NCI-H2107 (cell line): ENCODE results near the gene PSMG4.

Experiments
- DNase-seq: peaks from one replicate; lab custom pipeline; 2025; lab: John Stamatoyannopoulos, UW

The PSMG4 gene

GRCh38 chr6:3258720-3259490 is at the start of gene PSMG4:
Gene PSMG4, plus strand, starts transcription at chr6:3258947. Its CDS starts 76 bp downstream, at chr6:3259023.
- DNase-seq = peak; percentile 71

- DNase-seq = peak; percentile 77
These were observed 49.4 kb upstream of the PSMG4 start for GRCh38 chr6:3209114-3210023.

- no peak for DNase-seq
These were observed 48.6 kb upstream of the PSMG4 start for GRCh38 chr6:3210024-3210610.

- no peak for DNase-seq
These were observed 47.1 kb upstream of the PSMG4 start for GRCh38 chr6:3211681-3212080.

- no peak for DNase-seq
These were observed 46.5 kb upstream of the PSMG4 start for GRCh38 chr6:3212261-3212660.

GRCh38 chr6:3213334-3213695 is 45.4 kb upstream of the PSMG4 start:
- DNase-seq = no peak

- DNase-seq = no peak
These were observed 43.8 kb upstream of the PSMG4 start for GRCh38 chr6:3214898-3215297.

GRCh38 chr6:3217286-3217685 is 41.5 kb upstream of the PSMG4 start:
- no peak for DNase-seq

- no peak for DNase-seq
These were observed 40.5 kb upstream of the PSMG4 start for GRCh38 chr6:3218266-3218665.

- no peak for DNase-seq
These were observed 38.4 kb upstream of the PSMG4 start for GRCh38 chr6:3220366-3220765.

GRCh38 chr6:3221578-3221977 is 37.2 kb upstream of the PSMG4 start:
- DNase-seq = no peak

- no peak for DNase-seq
These were observed 36.2 kb upstream of the PSMG4 start for GRCh38 chr6:3222506-3223038.

GRCh38 chr6:3226042-3226441 is 32.7 kb upstream of the PSMG4 start:
- DNase-seq = no peak

- DNase-seq = no peak
These were observed 32.0 kb upstream of the PSMG4 start for GRCh38 chr6:3226481-3227362.

GRCh38 chr6:3227363-3228045 is 31.2 kb upstream of the PSMG4 start, which contains the start of gene TUBB2B:
Gene TUBB2B, minus strand, starts transcription at chr6:3227653. Its CDS starts 110 bp downstream, at chr6:3227543.
- peak; percentile 93 for DNase-seq

- DNase-seq = peak; percentile 44
These were observed 30.6 kb upstream of the PSMG4 start for GRCh38 chr6:3228046-3228671.

GRCh38 chr6:3228771-3229565 is 29.8 kb upstream of the PSMG4 start:
- DNase-seq = peak; percentile 61

GRCh38 chr6:3229566-3230178 is 29.1 kb upstream of the PSMG4 start:
- peak; percentile 54 for DNase-seq
